Activated CD4-positive, alpha-beta T cell treated with anti-CD3 and anti-CD28 coated beads, Interleukin-2, amount 50 U/mL, for 24 hours (primary cell): ENCODE measurements around the gene MRPL55.

Experiments
- DNase-seq, 2 donors: peaks; one replicate each; pipeline ENCODE4 v3.0.0-alpha.2; 2020; ENCODE audit warnings: low read depth in 1 of 2, low spot score in 1 of 2

Gene MRPL55

DNA sequence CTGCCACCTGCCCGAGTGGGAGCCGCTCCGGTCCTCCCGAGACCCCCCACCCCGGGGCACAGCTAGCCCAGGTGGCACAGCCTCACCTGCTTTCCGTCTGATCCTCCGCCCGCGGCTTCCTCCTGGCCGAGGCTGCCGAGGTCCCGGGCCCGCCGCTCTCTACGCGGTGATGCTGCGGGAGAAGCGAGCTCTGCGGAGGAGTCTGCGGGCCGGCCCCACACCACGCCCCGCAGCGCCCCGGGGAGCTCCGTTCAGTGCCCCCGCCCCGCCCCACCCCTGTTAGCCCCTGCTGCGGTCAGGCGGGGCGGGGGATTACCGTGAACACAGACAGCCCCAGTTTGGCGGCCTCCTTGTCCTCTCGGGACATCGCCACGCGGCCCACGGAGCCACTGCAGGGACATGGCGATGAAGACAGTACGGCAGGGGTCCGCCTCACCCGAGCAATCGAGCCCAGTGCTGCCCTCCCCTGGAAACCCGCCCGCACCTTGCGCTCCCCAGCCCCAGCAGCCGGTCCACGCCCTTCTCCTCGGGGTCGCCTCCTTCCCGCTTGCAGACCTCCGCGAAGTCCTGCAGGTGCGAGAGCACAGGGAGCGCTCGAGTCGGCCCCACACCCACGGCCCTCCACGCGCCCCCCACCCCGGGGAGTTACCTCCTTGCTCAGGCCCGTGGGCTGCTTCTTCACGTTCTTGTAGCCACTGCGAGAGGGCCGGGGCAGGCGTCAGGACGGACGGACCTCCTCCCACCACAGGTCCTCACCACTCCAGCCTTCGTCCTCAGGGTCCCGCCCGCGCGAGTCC lies 6.9 kb downstream of the MRPL55 start:
- peak in 1 of 2 donors; percentile 36 for DNase-seq

DNA sequence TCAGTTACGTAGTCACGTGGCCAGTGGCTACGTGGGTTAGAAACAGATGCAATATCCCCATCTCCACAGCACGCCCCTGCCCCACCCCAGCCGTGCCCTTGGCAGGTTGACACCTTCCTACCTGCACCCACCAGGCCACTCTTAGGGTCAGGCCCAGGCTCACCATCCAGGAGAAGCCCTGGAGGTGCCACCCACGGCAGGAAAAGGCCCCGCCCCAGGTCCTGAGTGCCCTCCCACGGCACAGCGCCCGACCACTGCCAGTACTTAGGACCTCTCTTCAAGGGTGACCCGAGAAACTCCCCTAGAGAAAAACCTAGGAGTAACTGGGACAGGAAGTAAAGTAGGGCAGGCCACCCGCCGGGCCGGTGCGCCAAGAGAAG lies 7.5 kb downstream of the MRPL55 start:
- no peak for DNase-seq

DNA sequence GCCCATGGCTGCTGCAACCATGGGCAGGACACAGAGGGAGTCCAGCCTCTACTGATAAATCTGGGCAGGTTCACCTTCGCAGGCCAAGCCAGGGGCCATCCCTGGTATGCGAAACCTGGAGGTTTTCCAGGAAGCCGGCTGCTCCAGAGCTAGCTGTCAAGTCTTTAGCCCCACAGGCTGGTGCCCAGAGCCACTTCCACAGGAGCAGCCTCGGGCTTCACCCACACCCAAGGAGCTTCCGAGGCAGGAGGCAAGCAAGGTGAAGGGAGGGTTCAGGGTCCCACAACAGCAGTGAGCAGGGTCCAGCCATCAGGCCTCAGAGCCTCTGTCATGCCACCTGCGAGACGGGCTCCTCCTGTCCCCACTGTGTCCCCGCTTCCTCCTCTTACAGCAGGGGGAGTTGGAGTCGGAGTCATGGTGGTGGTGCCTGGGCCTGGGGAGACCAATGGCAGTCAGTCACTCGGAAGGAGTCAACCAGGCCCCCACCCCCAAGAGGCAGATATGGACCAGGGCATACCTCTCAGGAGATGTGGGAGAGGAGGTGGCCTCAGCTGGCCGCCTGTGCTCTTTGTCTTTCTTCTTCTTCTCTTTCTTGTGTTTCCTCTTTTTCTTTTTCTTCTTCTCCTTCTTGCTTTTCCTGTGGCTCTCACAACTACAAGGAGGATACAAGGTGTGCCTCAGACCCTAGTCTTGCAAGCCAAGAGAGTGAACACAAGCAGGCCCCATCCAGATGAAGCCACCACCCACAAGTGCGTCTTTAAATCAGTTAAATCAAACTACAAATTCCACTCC lies 8.1 kb downstream of the MRPL55 start:
- DNase-seq, result no peak

DNA sequence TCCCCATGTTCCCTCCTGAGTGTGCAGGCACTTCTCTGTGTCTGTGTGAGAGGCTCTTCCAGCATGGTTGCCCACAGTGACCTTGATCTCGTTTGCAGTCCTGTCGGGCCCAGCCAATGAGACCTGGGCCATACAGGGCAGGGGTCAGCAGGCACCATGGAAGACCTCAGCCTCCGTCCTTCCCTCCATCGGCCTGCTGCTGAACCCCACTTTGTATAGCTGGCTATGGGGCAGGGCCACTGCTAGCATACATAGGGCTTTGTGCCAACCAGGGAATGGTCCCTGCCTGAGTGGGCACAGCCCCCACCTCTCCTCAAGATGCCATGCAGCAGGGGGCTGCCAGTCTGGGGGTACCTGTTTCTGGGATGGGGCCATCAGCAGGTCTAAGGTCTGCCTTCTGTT lies 9.8 kb downstream of the MRPL55 start:
- DNase-seq, result no peak

- no peak for DNase-seq
Observed at GRCh38 chr1:228098323-228098931, 10.7 kb downstream of the MRPL55 start.

DNA sequence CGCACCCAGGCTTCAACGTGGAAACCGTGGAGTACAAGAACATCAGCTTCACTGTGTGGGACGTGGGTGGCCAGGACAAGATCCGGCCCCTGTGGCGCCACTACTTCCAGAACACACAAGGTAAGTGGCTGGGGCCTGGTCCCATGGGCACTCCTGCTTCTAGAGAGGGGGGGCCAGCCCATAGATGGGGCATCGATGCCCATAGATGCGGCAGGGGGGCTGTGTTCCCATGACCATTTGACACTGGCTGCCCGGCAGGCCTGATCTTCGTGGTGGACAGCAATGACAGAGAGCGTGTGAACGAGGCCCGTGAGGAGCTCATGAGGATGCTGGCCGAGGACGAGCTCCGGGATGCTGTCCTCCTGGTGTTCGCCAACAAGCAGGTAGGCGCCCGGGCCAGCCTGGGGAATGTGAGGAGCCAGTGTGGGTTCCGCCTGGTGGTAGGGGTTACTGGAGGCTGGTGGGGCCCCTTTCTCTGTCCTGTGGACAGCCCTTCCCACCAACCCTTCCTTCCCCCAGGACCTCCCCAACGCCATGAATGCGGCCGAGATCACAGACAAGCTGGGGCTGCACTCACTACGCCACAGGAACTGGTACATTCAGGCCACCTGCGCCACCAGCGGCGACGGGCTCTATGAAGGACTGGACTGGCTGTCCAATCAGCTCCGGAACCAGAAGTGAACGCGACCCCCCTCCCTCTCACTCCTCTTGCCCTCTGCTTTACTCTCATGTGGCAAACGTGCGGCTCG lies 11.6 kb downstream of the MRPL55 start:
- DNase-seq, result no peak

- DNase-seq, result no peak
Observed at GRCh38 chr1:228096416-228097332, 12.4 kb downstream of the MRPL55 start.

- no peak for DNase-seq
Observed at GRCh38 chr1:228095938-228096337, 13.2 kb downstream of the MRPL55 start.

- no peak for DNase-seq
Observed at GRCh38 chr1:228095161-228095560, 13.9 kb downstream of the MRPL55 start.

DNA sequence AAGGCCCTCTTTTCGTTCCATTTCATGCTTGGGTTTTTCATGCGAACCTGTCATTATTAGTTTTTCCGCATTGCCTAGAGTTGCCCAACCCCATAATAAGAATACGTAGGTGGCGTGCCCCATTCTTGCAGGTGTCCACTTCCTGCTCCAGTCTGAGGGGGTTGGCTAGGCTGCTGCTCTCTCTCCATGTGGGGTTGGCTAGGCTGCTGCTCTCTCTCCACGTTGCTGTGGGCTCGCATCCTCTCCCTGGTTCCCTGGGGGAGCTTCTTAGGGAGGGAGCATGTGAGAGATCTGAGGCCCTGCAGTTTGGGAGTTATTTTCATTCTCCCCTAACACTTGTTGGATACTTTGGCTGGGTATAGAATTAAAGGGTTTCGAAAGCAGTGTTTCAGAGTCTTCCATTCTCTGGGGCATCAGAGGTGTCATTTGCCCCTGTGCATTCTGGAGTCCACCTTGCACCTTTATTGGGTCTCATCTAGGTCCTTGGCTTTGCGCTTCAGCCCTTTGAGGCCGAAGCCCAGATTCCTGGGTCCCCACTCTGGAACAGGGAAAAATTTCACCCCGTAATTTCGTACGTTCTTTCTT lies 14.6 kb downstream of the MRPL55 start:
- no peak for DNase-seq

DNA sequence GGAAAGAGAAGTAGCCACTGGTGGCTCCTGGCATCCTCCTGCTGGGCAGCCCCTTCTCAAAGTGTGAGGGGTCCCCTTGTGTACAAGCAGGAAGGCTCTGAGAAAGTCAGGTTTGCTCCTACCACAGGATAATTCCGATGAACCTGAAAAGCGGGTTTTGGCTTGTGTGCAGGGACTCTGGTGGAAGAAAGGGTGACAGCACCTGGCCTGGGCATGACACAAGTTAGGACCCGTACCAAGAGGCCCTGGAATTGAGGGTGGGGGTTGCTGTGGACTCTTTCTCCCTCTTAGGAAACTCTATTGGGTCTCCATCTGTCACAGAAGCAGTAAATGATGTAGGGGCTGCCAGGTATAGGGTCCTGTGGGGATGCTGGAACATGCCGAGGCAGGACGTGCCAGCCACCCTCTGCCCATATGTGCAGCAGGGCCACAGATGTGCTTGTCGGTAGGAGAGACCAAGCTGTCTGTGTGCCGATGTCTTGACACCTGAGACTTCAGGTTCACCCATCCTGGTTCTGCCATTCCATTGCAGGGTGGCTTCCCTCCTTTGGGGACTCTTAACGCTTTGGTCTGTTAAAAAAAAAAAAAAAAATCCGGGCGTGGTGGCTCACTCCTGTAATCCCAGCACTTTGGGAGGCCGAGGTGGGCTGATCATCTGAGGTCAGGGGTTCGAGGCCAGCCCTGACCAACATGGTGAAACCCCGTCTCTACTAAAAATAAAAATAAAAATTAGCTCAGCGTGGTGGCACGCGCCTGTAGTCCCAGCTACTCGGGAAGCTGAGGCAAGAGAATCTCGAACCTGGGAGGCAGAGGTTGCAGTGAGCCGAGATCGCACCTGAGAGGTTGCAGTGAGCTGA lies 15.8 kb downstream of the MRPL55 start:
- DNase-seq, result no peak

DNA sequence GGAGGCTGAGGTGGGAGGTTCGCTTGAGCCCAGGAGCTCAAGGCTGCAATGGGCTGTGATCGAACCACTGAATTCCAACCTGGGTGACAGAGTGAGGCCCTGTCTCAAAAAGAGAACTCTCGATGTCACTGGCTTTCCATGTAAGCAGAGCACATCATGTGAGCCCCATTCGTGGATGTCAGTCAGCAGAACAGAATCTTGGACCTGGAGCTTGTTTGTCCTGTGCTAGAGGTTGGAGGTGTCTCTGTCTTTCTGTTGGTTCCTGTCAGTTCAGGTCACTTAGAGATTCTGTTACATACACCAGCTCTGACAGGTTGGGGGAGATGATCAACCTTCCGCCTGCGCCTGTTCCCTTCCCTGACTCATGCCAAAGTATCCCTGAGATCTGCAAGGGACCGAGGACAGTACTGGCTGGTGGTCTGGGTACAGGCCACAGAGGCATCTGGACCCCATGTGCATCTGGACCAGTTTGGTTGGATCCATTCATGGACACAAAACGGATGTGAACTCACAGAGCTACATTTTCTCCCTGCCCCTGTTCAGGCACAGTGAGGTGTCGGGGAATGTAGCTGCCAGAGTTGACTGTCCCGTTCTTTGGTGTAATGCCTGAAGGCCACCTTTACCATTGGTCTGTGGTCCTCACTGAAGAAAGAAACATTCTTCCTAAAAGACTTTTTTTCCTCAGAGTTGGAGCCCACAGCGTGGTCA lies 16.6 kb downstream of the MRPL55 start:
- DNase-seq, result no peak

GRCh38 chr1:228091084-228091483 lies 18.0 kb downstream of the MRPL55 start:
- DNase-seq, result no peak

DNA sequence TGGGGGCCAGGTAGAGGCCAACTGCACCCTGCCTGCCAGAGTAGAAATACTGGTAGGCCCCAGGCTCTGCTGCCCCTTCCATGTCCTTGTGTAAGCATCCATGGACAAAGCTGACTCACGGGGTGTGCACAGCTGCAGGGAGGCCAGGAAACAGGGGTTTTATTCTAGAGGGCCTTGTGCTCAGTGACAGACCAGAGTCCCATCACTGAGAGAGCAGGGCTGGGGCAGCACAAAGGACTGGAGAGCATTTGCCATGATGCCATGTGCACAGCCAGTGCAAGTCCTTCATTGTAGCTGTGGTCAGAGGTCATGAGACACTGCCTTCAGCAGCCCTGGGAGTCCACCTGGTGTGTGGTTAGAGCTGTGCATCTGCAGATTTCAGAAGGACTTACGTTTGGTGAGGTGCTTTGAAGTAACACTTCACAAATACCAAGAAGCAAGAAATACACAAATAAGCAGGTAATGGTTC lies 18.5 kb downstream of the MRPL55 start:
- no peak for DNase-seq

- DNase-seq, result no peak
Observed at GRCh38 chr1:228089519-228090380, 19.3 kb downstream of the MRPL55 start.

DNA sequence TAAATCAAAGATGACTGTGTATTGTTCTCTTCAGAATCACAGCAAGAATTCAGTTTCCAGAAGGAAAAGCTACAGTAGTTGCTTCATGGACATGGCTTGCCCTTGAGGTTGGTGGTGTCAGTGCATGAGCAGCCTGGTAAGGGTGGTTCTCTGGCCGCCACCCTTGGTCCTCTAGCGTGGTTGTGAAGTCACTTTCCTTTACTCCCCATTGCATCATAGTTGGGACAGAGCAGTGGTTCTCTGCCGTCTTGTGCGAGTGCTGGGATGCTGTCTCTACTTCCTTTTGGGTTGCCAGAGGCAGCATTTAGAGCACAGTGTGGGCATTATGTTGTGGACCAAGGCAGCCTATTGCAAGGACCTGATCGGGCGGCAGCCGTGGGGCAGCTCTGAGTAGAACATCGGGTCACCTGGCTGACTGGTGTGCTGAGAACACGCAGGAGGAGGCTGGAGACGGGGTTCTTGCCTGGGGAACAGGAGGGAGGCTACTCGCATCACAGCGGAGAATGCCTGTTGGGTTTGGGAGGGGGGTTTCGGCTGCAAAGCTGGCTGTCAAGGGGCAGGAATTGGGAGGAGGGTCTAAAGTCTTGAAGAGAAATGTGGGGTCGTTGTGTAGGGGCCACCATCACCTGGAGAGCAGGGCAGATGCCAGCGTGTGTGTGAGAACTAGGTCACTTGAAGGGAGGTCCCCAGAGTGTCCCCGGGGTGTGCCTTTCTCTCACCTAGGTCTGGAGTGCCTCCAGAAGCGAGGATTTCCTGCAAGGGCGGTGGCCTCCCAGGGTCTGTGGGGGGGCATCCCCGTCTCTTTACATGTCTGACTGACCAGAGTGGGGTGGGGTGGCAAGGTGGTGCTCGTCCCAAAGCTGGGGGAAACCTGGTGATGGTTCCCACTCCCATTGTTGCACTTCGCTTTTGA lies 20.3 kb downstream of the MRPL55 start:
- DNase-seq, result no peak
